AG10803 (cell line): Measurements from ENCODE around the gene MTFP1.
A peak's percentile ranks its signal among the peaks of the same experiment; 100 is the strongest.

Experiments used
- DNase-seq: peaks from one replicate; pipeline ENCODE4 v3.0.0; 2010; ENCODE audit warnings: low read depth
- H3K4me3 ChIP-seq: 2 replicates; pipeline ENCODE4 v1.5.1; 2011; ENCODE audit warnings: mild to moderate bottlenecking, low read length, control low read depth
- TF ChIP-seq, protein P1 (sequence below): conservative IDR thresholded peaks from 2 replicates; pipeline ENCODE4 v1.5.1; 2011; ENCODE audit warnings: mild to moderate bottlenecking, low read length, control low read depth, inconsistent platforms

Gene MTFP1, protein sequence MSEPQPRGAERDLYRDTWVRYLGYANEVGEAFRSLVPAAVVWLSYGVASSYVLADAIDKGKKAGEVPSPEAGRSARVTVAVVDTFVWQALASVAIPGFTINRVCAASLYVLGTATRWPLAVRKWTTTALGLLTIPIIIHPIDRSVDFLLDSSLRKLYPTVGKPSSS

DNA sequence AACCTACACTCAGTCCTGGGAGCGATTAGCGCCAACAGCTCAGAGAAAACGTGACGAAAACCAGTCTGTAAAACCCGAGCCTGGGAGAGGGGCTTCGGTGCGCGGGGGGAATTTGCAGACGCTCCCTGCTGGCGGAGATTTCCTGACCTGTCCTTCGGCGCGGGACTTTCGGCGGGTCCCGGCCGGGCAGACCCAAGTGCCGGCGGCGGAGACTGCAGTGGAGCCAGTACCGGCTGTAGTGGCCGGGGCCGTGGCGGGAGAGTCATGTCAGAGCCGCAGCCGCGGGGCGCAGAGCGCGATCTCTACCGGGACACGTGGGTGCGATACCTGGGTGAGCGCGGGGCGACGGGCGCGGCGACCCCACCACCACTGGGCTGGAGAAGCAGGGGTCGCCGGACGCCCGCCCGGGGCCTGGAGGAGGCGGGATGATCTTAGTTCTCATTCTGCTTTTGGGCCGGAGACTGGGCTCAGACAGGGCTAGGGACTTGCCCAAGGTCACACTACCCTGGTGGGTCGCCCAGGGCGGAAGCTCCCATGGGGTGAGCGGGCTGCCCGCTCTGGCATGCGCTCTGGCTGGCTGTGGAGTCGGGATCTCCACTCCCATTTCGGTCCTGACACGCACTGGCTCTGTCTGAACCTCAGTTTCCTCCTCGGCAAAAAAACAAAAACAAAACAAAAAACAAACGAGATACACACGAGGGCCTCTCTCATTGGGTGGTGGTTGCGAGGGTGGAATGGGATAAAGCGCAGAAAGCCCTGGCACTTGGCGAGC, at the start of gene MTFP1:
MTFP1 (plus strand) TSS at position 153 of the 772 bp plus-strand sequence; CDS start at position 265, 112 bp downstream.
- H3K4me3 ChIP-seq, result peak within 1 kb of the TSS; percentile 67
- TF ChIP-seq, protein P1, sequence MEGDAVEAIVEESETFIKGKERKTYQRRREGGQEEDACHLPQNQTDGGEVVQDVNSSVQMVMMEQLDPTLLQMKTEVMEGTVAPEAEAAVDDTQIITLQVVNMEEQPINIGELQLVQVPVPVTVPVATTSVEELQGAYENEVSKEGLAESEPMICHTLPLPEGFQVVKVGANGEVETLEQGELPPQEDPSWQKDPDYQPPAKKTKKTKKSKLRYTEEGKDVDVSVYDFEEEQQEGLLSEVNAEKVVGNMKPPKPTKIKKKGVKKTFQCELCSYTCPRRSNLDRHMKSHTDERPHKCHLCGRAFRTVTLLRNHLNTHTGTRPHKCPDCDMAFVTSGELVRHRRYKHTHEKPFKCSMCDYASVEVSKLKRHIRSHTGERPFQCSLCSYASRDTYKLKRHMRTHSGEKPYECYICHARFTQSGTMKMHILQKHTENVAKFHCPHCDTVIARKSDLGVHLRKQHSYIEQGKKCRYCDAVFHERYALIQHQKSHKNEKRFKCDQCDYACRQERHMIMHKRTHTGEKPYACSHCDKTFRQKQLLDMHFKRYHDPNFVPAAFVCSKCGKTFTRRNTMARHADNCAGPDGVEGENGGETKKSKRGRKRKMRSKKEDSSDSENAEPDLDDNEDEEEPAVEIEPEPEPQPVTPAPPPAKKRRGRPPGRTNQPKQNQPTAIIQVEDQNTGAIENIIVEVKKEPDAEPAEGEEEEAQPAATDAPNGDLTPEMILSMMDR, result no peak; the same call in 1 of the 2 replicates
- DNase-seq, result peak; percentile 56

DNA sequence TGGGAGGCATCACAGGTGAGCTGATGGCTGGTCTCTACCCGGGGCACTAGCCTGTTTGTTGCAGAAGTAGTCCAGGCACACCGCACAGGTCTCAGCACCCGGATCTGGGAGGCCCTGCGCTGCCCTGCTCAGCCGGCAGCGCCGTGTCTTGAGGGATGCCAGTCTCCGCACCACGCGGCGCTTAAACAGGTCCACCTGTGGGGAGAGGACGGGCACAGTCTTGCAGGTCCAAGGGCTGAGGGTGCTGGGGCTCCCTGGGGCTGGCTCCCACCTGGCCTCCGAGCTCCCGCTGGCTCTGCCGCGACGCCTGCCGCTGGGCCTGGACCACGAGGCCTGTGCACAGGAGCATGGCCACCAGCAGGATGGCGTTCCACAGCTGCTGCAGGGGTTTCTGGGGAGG, 45.6 kb upstream of the MTFP1 start:
- TF ChIP-seq, protein P1, result no peak
- no peak for DNase-seq
- no peak overlapping the region for H3K4me3 ChIP-seq

- H3K4me3 ChIP-seq, result no peak overlapping the region
- no peak for DNase-seq
- TF ChIP-seq, protein P1, result no peak
Observed at GRCh38 chr22:30381264-30381663, 44.3 kb upstream of the MTFP1 start.

DNA sequence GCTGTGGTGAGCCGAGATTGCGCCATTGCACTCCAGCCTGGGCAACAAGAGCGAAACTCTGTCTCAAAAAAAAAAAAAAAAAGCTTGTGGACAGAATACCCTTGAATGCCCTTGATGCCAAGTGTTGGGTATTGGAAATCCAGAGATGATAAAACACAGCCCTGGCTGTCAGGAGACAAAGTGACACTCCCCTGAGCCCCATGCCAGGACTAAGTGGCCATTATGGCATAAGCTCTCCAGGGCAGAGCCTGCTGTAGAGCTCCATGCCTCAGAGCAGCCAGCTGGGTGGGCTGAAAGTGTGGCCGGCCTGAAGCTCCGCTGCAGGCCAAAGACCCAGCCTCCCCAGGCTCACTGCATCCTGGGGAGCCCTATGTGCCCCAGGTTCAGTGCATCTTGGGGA, 43.2 kb upstream of the MTFP1 start:
- H3K4me3 ChIP-seq, result no peak overlapping the region
- TF ChIP-seq, protein P1, result no peak
- no peak for DNase-seq

GRCh38 chr22:30383061-30383460, 42.5 kb upstream of the MTFP1 start:
- DNase-seq, result no peak
- no peak overlapping the region for H3K4me3 ChIP-seq
- TF ChIP-seq, protein P1, result no peak

DNA sequence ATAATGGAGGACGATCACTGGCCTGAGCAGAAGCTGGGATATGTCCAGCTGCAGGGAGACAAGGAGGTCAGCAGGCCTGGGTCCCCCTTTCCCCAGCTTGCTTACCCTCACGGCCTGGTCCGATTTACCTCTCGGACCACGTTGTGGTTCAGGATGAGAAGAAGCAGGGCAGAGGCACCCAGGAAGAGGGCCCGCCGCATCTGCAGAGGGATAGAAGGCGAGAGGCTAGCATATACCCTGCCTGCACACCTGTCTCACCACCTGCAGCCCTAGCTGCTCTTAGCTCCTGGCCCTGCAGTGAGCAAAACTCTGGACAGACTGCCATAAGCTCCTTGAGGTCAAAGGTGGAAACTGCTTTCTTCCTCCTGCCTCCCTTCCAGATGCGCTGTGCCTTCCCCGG, 39.6 kb upstream of the MTFP1 start:
- no peak for DNase-seq
- TF ChIP-seq, protein P1, result no peak
- peak overlapping the region; percentile 74; the same call in 1 of the 2 replicates for H3K4me3 ChIP-seq

- TF ChIP-seq, protein P1, result no peak; the same call in 1 of the 2 replicates
- H3K4me3 ChIP-seq, result peak overlapping the region; percentile 74
- no peak for DNase-seq
Observed at GRCh38 chr22:30386608-30386959, 39.0 kb upstream of the MTFP1 start.
